Measurements from ENCODE around the gene FOXC1. TPM values are rescaled to one million over a fixed set of nuclear protein-coding genes. Genes with fewer than 3 reads are reported as not detected.

FOXC1 gene
- total RNA-seq, 1 experiment from 2014 or later, result 16.7 TPM

DNA sequence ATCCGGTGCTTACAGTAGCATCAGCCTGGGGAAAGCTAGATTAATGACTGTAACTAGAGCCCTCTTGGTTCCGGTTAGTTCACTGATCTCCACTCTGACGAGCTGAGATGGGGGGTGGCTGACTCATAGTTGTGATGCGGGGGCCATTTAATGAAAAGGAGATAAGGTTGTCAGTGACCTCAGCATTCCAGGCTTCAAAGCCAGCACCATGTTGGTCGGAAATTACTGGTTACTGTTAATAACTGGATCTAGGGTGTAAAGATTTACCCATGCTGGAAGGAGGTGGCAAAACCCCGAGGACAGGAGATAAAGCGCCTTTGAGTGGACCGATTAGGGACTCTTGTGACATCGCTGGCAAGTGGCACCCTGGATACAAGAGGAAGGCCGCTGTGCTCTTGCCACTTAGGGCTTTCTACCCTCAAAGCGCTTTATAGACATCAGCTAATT is 21.1 kb downstream of the FOXC1 start:
- H3K9me3 Mint-ChIP-seq (ENCODE audit: unreplicated experiment), result no peaks in the 10 kb centered on the region
- ChIA-PET POLR2A (no interaction called here), CTCF (no interaction called here)
- no peak for DNase-seq (ENCODE audit: unreplicated experiment)
- H3K4me3 Mint-ChIP-seq (ENCODE audit: unreplicated experiment), result no peak overlapping the region
- intact Hi-C loops (cut with micrococcal nuclease), result no loop called here
- TF ChIP-seq, protein P1, sequence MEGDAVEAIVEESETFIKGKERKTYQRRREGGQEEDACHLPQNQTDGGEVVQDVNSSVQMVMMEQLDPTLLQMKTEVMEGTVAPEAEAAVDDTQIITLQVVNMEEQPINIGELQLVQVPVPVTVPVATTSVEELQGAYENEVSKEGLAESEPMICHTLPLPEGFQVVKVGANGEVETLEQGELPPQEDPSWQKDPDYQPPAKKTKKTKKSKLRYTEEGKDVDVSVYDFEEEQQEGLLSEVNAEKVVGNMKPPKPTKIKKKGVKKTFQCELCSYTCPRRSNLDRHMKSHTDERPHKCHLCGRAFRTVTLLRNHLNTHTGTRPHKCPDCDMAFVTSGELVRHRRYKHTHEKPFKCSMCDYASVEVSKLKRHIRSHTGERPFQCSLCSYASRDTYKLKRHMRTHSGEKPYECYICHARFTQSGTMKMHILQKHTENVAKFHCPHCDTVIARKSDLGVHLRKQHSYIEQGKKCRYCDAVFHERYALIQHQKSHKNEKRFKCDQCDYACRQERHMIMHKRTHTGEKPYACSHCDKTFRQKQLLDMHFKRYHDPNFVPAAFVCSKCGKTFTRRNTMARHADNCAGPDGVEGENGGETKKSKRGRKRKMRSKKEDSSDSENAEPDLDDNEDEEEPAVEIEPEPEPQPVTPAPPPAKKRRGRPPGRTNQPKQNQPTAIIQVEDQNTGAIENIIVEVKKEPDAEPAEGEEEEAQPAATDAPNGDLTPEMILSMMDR (IDR thresholded peaks at IDR 0.05; ENCODE audit: unreplicated experiment), result no peak
- H3K36me3 Mint-ChIP-seq (ENCODE audit: insufficient read depth, unreplicated experiment), result no peaks in the 10 kb centered on the region
- H3K27me3 Mint-ChIP-seq (ENCODE audit: insufficient read depth, unreplicated experiment), result no peaks in the 10 kb centered on the region
- no peak overlapping the region for H3K27ac Mint-ChIP-seq (ENCODE audit: low read depth, unreplicated experiment)
- no peaks in the 10 kb centered on the region for H3K4me1 Mint-ChIP-seq (ENCODE audit: insufficient read depth, unreplicated experiment)
- BruUV-seq (replicated peaks), result no TSS peak

DNA sequence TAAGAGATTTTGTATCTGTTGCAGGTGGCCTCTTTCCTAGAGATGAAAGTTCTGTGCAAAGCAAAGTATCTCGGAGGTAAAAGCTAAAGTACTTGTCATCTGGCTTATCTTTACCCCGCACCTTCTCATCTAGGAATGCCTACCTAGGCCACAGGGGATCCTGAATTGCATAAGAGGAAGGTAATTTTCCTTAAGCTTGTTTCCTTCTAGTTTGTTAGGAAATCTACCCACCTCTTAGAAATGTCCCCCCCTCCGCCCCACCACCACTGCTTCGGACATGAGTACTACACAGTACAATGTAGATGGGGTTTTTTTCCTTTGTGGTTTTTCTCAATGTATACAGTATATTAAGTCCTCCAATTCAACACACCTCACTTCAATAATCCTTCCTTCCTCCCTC is 21.5 kb downstream of the FOXC1 start:
- TF ChIP-seq, protein P1 (IDR thresholded peaks at IDR 0.05; ENCODE audit: unreplicated experiment), result no peak
- no peak for DNase-seq (ENCODE audit: unreplicated experiment)
- H3K9me3 Mint-ChIP-seq (ENCODE audit: unreplicated experiment), result no peaks in the 10 kb centered on the region
- no peak overlapping the region for H3K4me3 Mint-ChIP-seq (ENCODE audit: unreplicated experiment)
- intact Hi-C loops (cut with micrococcal nuclease), result no loop called here
- BruUV-seq (replicated peaks), result no TSS peak
- H3K4me1 Mint-ChIP-seq (ENCODE audit: insufficient read depth, unreplicated experiment), result peaks cover 4% of the 10 kb centered on the region
- POLR2A ChIA-PET, result no interaction called here
- H3K27ac Mint-ChIP-seq (ENCODE audit: low read depth, unreplicated experiment), result no peak overlapping the region
- no peaks in the 10 kb centered on the region for H3K27me3 Mint-ChIP-seq (ENCODE audit: insufficient read depth, unreplicated experiment)
- CTCF ChIA-PET, result no interaction called here
- H3K36me3 Mint-ChIP-seq (ENCODE audit: insufficient read depth, unreplicated experiment), result no peaks in the 10 kb centered on the region

DNA sequence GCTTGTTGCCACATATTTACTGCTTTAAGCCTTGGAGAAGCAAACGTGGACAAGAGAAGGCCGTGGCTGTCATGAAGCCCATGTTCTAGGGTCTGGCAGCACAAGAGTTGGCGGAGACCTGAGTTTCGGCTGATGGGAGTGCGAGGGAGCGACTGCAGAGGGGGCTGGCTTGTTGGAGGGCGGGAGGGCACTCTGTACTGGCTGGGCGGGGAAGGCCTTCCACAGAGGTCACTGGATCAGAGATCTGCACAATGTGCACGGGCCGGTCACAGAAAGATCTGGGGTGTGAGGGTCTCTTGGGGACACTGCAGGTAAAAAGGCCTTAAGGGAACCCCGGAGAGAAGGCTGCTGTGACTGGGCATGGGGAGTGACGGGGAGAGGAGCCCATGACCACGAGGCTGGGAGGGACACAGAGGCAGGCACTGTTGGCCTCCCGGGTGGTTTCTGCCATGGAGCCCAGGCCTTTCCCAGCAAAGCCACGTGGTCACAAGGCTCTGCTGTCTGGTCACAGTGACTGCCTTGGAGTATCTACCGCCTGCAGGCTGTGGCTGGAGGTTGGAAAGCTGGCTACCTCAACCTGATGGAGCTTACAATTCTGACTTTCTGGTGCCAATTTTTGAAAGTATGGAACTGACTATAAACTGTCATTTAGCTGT is 23.8 kb downstream of the FOXC1 start:
- no peak overlapping the region for H3K27ac Mint-ChIP-seq (ENCODE audit: low read depth, unreplicated experiment)
- ChIA-PET CTCF (no interaction called here), POLR2A (no interaction called here)
- H3K4me1 Mint-ChIP-seq (ENCODE audit: insufficient read depth, unreplicated experiment), result peaks cover 23% of the 10 kb centered on the region
- DNase-seq (ENCODE audit: unreplicated experiment), result no peak
- H3K36me3 Mint-ChIP-seq (ENCODE audit: insufficient read depth, unreplicated experiment), result no peaks in the 10 kb centered on the region
- BruUV-seq (replicated peaks), result no TSS peak
- intact Hi-C loops (cut with micrococcal nuclease), result no loop called here
- TF ChIP-seq, protein P1 (IDR thresholded peaks at IDR 0.05; ENCODE audit: unreplicated experiment), result no peak
- H3K27me3 Mint-ChIP-seq (ENCODE audit: insufficient read depth, unreplicated experiment), result no peaks in the 10 kb centered on the region
- no peak overlapping the region for H3K4me3 Mint-ChIP-seq (ENCODE audit: unreplicated experiment)
- no peaks in the 10 kb centered on the region for H3K9me3 Mint-ChIP-seq (ENCODE audit: unreplicated experiment)

DNA sequence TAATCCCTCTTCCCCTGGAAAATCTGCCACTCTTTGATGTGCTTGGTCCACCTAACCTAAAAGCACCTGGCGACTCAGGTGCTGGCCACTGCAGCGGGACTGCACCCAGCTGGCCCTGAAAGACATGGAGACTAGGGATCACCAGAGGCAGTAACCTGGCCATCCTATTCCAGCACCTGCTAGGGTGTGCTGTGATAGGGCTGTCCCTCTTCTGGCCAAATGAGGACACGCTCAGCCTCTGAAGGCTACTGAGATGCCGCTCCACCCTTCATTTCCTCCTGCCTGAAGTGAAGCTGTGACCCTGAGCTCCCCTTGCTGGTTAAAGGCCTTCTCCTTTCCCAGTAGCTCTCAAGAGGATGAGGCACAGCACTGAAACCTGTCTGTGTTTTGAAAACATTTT is 24.4 kb downstream of the FOXC1 start:
- Mint-ChIP-seq H3K36me3 (ENCODE audit: insufficient read depth, unreplicated experiment) (no peaks in the 10 kb centered on the region), H3K27ac (ENCODE audit: low read depth, unreplicated experiment) (no peak overlapping the region), H3K4me3 (ENCODE audit: unreplicated experiment) (no peak overlapping the region), H3K4me1 (ENCODE audit: insufficient read depth, unreplicated experiment) (peaks cover 23% of the 10 kb centered on the region), H3K9me3 (ENCODE audit: unreplicated experiment) (no peaks in the 10 kb centered on the region), H3K27me3 (ENCODE audit: insufficient read depth, unreplicated experiment) (no peaks in the 10 kb centered on the region)
- intact Hi-C loops (cut with micrococcal nuclease), result no loop called here
- TF ChIP-seq, protein P1 (IDR thresholded peaks at IDR 0.05; ENCODE audit: unreplicated experiment), result no peak
- no peak for DNase-seq (ENCODE audit: unreplicated experiment)
- BruUV-seq (replicated peaks), result no TSS peak
- ChIA-PET POLR2A (no interaction called here), CTCF (no interaction called here)
